IMR-90 (cell line): ENCODE results near the gene FOXI1. TPM values are rescaled to one million over a fixed set of nuclear protein-coding genes. Genes with fewer than 3 reads are reported as not detected.

Source experiments
- ATAC-seq: fragments of 200-7000 bp; cut with Tn5 transposase; 2 replicates; pipeline ENCODE4 v1.9.1; 2020; ENCODE audit warnings: low read depth, mild to moderate bottlenecking, moderate library complexity
- BruUV-seq: library from RNA; stranded (reverse); fragments of 400-500 nt; replicated peaks from 2 replicates; lab custom pipeline; 2021; lab: Mats Ljungman, UMichigan
- CTCF ChIA-PET: fragments of 300-600 bp; formaldehyde crosslinking; extraction: SDS; loops from one replicate; lab custom pipeline; 2021; ENCODE audit warnings: antibody characterized with exemption; lab: Yijun Ruan, JAX
- POLR2A ChIA-PET: fragments of 300-600 bp; sonication (Branson Sonifier 250); formaldehyde crosslinking; loops from one replicate; lab custom pipeline; 2022; ENCODE audit warnings: antibody characterized with exemption; ENCODE audit not compliant: unreplicated experiment; lab: Charles Lee
- DNase-seq: peaks from one replicate; pipeline ENCODE4 v3.0.0; 2013
- H2AFZ ChIP-seq: replicated peaks from 2 replicates; pipeline ENCODE3; 2013; ENCODE audit warnings: low read length, mild to moderate bottlenecking; ENCODE audit not compliant: poor library complexity
- H2AK5ac ChIP-seq: 2 replicates; pipeline ENCODE4 v1.6.1; 2013; ENCODE audit warnings: low read depth, low read length, inconsistent platforms
- H2AK9ac ChIP-seq: replicated peaks from 2 replicates; pipeline ENCODE3; 2013; ENCODE audit warnings: mild to moderate bottlenecking, low read depth, low read length, moderate library complexity; ENCODE audit not compliant: poor library complexity
- H2BK120ac ChIP-seq: 2 replicates; pipeline ENCODE4 v1.6.1; 2013; ENCODE audit warnings: low read depth, low read length, inconsistent platforms
- H2BK15ac ChIP-seq: 3 replicates; pipeline ENCODE4 v1.6.1; 2013; ENCODE audit warnings: low read depth, low read length, inconsistent platforms
- H2BK20ac ChIP-seq: 2 replicates; pipeline ENCODE4 v1.6.1; 2013; ENCODE audit warnings: low read depth, mild to moderate bottlenecking, inconsistent platforms, low read length, moderate library complexity
- H2BK5ac ChIP-seq: 2 replicates; pipeline ENCODE4 v1.6.1; 2013; ENCODE audit warnings: mild to moderate bottlenecking, low read depth, low read length, inconsistent platforms; ENCODE audit not compliant: poor library complexity, severe bottlenecking
- H3K14ac ChIP-seq: replicated peaks from 2 replicates; pipeline ENCODE4 v1.6.1; 2013; ENCODE audit warnings: low read depth, low read length, inconsistent platforms
- H3K18ac ChIP-seq: 2 replicates; pipeline ENCODE4 v1.6.1; 2013; ENCODE audit warnings: low read depth, low read length, control low read depth
- H3K23ac ChIP-seq: 2 replicates; pipeline ENCODE4 v1.6.1; 2013; ENCODE audit warnings: low read depth, low read length, inconsistent platforms
- H3K27ac ChIP-seq: 2 replicates; pipeline ENCODE4 v1.5.1; 2013; ENCODE audit warnings: mild to moderate bottlenecking, control low read depth, low read length; ENCODE audit not compliant: insufficient read depth
- H3K27me3 ChIP-seq: 2 replicates; pipeline ENCODE4 v1.6.1; 2013; ENCODE audit warnings: low read length; ENCODE audit not compliant: control insufficient read depth, insufficient read depth
- H3K36me3 ChIP-seq: 2 replicates; pipeline ENCODE4 v1.6.1; 2013; ENCODE audit warnings: low read length, mixed read lengths; ENCODE audit not compliant: control insufficient read depth, insufficient read depth
- H3K4ac ChIP-seq: 2 replicates; pipeline ENCODE4 v1.6.1; 2013; ENCODE audit warnings: low read depth, low read length, inconsistent platforms
- H3K4me1 ChIP-seq: 2 replicates; pipeline ENCODE4 v1.6.1; 2013; ENCODE audit warnings: low read length, mixed read lengths; ENCODE audit not compliant: control insufficient read depth, insufficient read depth
- H3K4me2 ChIP-seq: 2 replicates; pipeline ENCODE4 v1.6.1; 2013; ENCODE audit warnings: low read depth, mild to moderate bottlenecking, control low read depth, low read length, moderate library complexity
- H3K4me3 ChIP-seq: 2 replicates; pipeline ENCODE4 v1.5.1; 2013; ENCODE audit warnings: low read depth, mild to moderate bottlenecking, control low read depth, low read length, moderate library complexity; ENCODE audit not compliant: insufficient read depth
- H3K56ac ChIP-seq: 2 replicates; pipeline ENCODE4 v1.6.1; 2013; ENCODE audit warnings: low read length, inconsistent platforms; ENCODE audit not compliant: insufficient read depth; ENCODE audit errors: extremely low read depth
- H3K79me1 ChIP-seq, 2 experiments: 2 replicates each; pipeline ENCODE4 v1.6.1; 2013; ENCODE audit warnings: low read length in 2 of 2, inconsistent platforms in 1 of 2, low read depth in 1 of 2
- H3K9ac ChIP-seq: 2 replicates; pipeline ENCODE4 v1.6.1; 2013; ENCODE audit warnings: low read depth, low read length, control low read depth
- H3K9me1 ChIP-seq: 2 replicates; pipeline ENCODE4 v1.6.1; 2013; ENCODE audit warnings: low read length, inconsistent platforms; ENCODE audit not compliant: insufficient read depth
- H3K9me3 ChIP-seq: 2 replicates; pipeline ENCODE4 v1.6.1; 2013; ENCODE audit warnings: low read length; ENCODE audit not compliant: control insufficient read depth, insufficient read depth
- H4K20me1 ChIP-seq: 2 replicates; pipeline ENCODE4 v1.6.1; 2013; ENCODE audit warnings: low read length, inconsistent platforms; ENCODE audit not compliant: insufficient read depth
- H4K5ac ChIP-seq: 2 replicates; pipeline ENCODE4 v1.6.1; 2013; ENCODE audit warnings: mild to moderate bottlenecking, low read depth, low read length, control low read depth
- H4K8ac ChIP-seq, 2 experiments: 2 replicates each; pipeline ENCODE4 v1.6.1; 2013; ENCODE audit warnings: low read depth in 2 of 2, low read length in 2 of 2, control low read depth in 1 of 2, inconsistent platforms in 1 of 2
- H4K91ac ChIP-seq: 2 replicates; pipeline ENCODE4 v1.6.1; 2013; ENCODE audit warnings: low read depth, low read length, inconsistent platforms; ENCODE audit not compliant: insufficient read depth
- BHLHE40 ChIP-seq: fragments of 150-350 bp; IDR thresholded peaks from 2 replicates; pipeline ENCODE4 v1.6.1; 2016; ENCODE audit warnings: mild to moderate bottlenecking, low read depth, low read length
- CEBPB ChIP-seq: IDR thresholded peaks from 2 replicates; pipeline ENCODE4 v1.6.1; 2012; ENCODE audit warnings: low read depth, low read length, improper control_type of control experiment
- CHD1 ChIP-seq: IDR thresholded peaks from 2 replicates; pipeline ENCODE4 v1.6.1; 2012; ENCODE audit warnings: low read depth, low read length, improper control_type of control experiment
- FOS ChIP-seq: fragments of 150-350 bp; IDR thresholded peaks from 2 replicates; pipeline ENCODE4 v1.6.1; 2016; ENCODE audit warnings: low read depth, low read length
- MAFK ChIP-seq: IDR thresholded peaks from 2 replicates; pipeline ENCODE4 v1.6.1; 2012; ENCODE audit warnings: low read depth, low read length, improper control_type of control experiment
- MAZ ChIP-seq: IDR thresholded peaks from 2 replicates; pipeline ENCODE4 v1.6.1; 2012; ENCODE audit warnings: low read depth, mild to moderate bottlenecking, low read length, improper control_type of control experiment, moderate library complexity, borderline replicate concordance
- MXI1 ChIP-seq: IDR thresholded peaks from 2 replicates; pipeline ENCODE4 v1.6.1; 2012; ENCODE audit warnings: low read depth, mild to moderate bottlenecking, low read length, moderate library complexity, borderline replicate concordance
- NFE2L2 ChIP-seq: fragments of 150-350 bp; IDR thresholded peaks from 2 replicates; pipeline ENCODE4 v1.6.1; 2016; ENCODE audit warnings: low read depth, mild to moderate bottlenecking, low read length
- POLR2A ChIP-seq: IDR thresholded peaks from 2 replicates; pipeline ENCODE4 v1.6.1; 2012; ENCODE audit warnings: mild to moderate bottlenecking, low read depth, low read length
- RAD21 ChIP-seq: IDR thresholded peaks from 2 replicates; pipeline ENCODE4 v1.6.1; 2012; ENCODE audit warnings: low read length, improper control_type of control experiment
- RCOR1 ChIP-seq: IDR thresholded peaks from 2 replicates; pipeline ENCODE4 v1.6.1; 2012; ENCODE audit warnings: mild to moderate bottlenecking, low read length, improper control_type of control experiment; ENCODE audit not compliant: insufficient replicate concordance
- RFX5 ChIP-seq: IDR thresholded peaks from 2 replicates; pipeline ENCODE4 v1.8.0; 2012; ENCODE audit warnings: low read depth, mild to moderate bottlenecking, low read length, moderate library complexity
- SMC3 ChIP-seq: fragments of 150-350 bp; IDR thresholded peaks from 2 replicates; pipeline ENCODE4 v1.6.1; 2016; ENCODE audit warnings: low read depth, mild to moderate bottlenecking, antibody characterized with exemption, low read length, moderate library complexity
- WGBS, 2 experiments: methylation state at CpG; one replicate each; pipeline versions ENCODE4 v1.1.5 to v1.1.7; 2013; ENCODE audit warnings: missing lambda C conversion rate in 2 of 2; ENCODE audit not compliant: insufficient read length in 1 of 2; ENCODE audit errors: extremely low coverage in 2 of 2; 5-methylcytosine and 5-hydroxymethylcytosine counted together
- dilution Hi-C: fragments of 300-500 bp; cut with HindIII; formaldehyde crosslinking; loops from one replicate; pipeline ENCODE4 v1.14.3; 2018; ENCODE audit warnings: low sequenced_read_pairs; ENCODE audit not compliant: unreplicated experiment
- in situ Hi-C: fragments of 300-500 bp; cut with MboI; formaldehyde crosslinking; loops from 3 replicates; pipeline ENCODE4 v1.14.3; 2019; ENCODE audit warnings: low sequenced_read_pairs, inconsistent platforms, mixed read lengths
- intact Hi-C: fragments of 100-400 bp; cut with micrococcal nuclease; formaldehyde crosslinking; loops from 2 replicates; pipeline ENCODE4 v1.10.0; 2022
- polyA plus RNA-seq, 3 experiments: library from polyadenylated mRNA; depleted of rRNA; stranded (reverse); fragments of >200 nt; gene quantifications; 2 replicates each; pipeline ENCODE4 v1.2.3, GENCODE V29; 2012; ENCODE audit warnings: low replicate concordance in 1 of 3
- total RNA-seq: library from RNA; depleted of rRNA; stranded (reverse); fragments of >200 nt; gene quantifications from 2 replicates; pipeline ENCODE4 v1.2.3, GENCODE V29; 2012
- TF ChIP-seq, protein P1 (sequence below): fragments of 150-350 bp; IDR thresholded peaks from 2 replicates; pipeline ENCODE4 v1.6.1; 2017; ENCODE audit warnings: mild to moderate bottlenecking, antibody characterized with exemption, low read length, low read depth
- TF ChIP-seq, protein P2 (sequence below): fragments of 150-350 bp; IDR thresholded peaks from 2 replicates; pipeline ENCODE4 v1.6.1; 2016; ENCODE audit warnings: low read depth, mild to moderate bottlenecking, low read length, moderate library complexity, borderline replicate concordance
- TF ChIP-seq, protein P3 (sequence below): conservative IDR thresholded peaks from 2 replicates; pipeline ENCODE4 v1.5.1; 2012; ENCODE audit warnings: mild to moderate bottlenecking, low read depth, low read length, improper control_type of control experiment

The FOXI1 gene
- total and polyA plus RNA-seq, 2 of the 4 experiments (the other 2 are of a cell fraction), result not detected

DNA sequence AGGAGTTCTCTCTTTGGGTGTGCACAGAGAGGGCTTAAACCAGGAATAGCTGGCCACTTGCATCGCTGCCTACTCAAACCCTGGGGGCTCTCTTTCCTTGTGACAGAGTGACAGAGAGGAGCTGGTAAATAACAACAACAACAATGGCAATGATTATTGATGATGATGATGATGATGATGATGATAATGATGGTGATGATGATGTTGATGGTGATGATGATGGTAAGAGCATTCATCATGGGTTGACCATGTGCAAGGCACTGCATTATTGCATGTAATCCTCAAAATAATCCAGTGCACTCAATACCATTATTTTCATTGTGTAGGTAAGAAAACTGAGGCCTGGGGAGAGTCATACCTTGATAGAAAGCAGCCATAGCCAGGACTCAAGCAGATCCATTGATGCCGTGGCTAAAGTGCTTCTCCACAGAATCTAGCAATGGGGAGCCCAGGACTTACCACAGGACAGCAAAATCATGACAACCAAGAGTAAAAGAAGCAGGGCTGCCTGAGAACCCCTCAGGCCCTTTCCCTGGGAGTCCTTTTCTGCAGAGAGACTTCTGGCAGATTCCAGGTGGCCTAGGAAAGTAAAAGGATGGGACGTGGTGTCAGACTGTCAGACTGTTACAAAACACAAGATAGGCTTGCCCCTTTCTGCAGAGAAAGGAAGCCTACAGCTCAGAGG lies 4.8 kb downstream of the FOXI1 start:
- POLR2A ChIA-PET, result no interaction called here
- H3K4me2 ChIP-seq, result no peak overlapping the region
- H3K4me1 ChIP-seq, result no peaks in the 10 kb centered on the region
- intact Hi-C loops (no loop called here), dilution Hi-C loops (no loop called here), in situ Hi-C loops (no loop called here)
- no peaks in the 10 kb centered on the region for H3K79me1 ChIP-seq
- H3K14ac ChIP-seq, result no peak overlapping the region
- DNase-seq, result no peak
- no peak overlapping the region for H3K56ac ChIP-seq
- H3K23ac ChIP-seq, result no peak overlapping the region
- H3K9ac ChIP-seq, result no peak overlapping the region
- no peaks in the 10 kb centered on the region for H3K36me3 ChIP-seq
- H3K4ac ChIP-seq, result no peak overlapping the region
- no peaks in the 10 kb centered on the region for H4K20me1 ChIP-seq
- WGBS, 2 experiments, result 67% methylated on average over 1 of the region's 3 CpGs; no CpG with 5 or more reads in 1 of the 2 experiments
- no peak overlapping the region for H2AK9ac ChIP-seq
- no peaks in the 10 kb centered on the region for H3K9me1 ChIP-seq
- no peak overlapping the region for H2AK5ac ChIP-seq
- no peak overlapping the region for H3K18ac ChIP-seq
- H4K5ac ChIP-seq, result no peak overlapping the region
- BruUV-seq, result no TSS peak
- no peak overlapping the region for H2AFZ ChIP-seq
- no peak overlapping the region for H2BK120ac ChIP-seq
- H4K8ac ChIP-seq, result no peak overlapping the region
- no peak overlapping the region for H2BK20ac ChIP-seq
- TF ChIP-seq RFX5 (no peak), RCOR1 (no peak), MAFK (no peak), POLR2A (no peak), SMC3 (no peak), CHD1 (no peak), FOS (no peak), NFE2L2 (no peak), CEBPB (no peak), MXI1 (no peak), RAD21 (no peak), MAZ (no peak), BHLHE40 (no peak)
- TF ChIP-seq, protein P1, sequence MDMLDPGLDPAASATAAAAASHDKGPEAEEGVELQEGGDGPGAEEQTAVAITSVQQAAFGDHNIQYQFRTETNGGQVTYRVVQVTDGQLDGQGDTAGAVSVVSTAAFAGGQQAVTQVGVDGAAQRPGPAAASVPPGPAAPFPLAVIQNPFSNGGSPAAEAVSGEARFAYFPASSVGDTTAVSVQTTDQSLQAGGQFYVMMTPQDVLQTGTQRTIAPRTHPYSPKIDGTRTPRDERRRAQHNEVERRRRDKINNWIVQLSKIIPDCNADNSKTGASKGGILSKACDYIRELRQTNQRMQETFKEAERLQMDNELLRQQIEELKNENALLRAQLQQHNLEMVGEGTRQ, result no peak
- TF ChIP-seq, protein P2, sequence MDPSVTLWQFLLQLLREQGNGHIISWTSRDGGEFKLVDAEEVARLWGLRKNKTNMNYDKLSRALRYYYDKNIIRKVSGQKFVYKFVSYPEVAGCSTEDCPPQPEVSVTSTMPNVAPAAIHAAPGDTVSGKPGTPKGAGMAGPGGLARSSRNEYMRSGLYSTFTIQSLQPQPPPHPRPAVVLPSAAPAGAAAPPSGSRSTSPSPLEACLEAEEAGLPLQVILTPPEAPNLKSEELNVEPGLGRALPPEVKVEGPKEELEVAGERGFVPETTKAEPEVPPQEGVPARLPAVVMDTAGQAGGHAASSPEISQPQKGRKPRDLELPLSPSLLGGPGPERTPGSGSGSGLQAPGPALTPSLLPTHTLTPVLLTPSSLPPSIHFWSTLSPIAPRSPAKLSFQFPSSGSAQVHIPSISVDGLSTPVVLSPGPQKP, result no peak
- TF ChIP-seq, protein P3, sequence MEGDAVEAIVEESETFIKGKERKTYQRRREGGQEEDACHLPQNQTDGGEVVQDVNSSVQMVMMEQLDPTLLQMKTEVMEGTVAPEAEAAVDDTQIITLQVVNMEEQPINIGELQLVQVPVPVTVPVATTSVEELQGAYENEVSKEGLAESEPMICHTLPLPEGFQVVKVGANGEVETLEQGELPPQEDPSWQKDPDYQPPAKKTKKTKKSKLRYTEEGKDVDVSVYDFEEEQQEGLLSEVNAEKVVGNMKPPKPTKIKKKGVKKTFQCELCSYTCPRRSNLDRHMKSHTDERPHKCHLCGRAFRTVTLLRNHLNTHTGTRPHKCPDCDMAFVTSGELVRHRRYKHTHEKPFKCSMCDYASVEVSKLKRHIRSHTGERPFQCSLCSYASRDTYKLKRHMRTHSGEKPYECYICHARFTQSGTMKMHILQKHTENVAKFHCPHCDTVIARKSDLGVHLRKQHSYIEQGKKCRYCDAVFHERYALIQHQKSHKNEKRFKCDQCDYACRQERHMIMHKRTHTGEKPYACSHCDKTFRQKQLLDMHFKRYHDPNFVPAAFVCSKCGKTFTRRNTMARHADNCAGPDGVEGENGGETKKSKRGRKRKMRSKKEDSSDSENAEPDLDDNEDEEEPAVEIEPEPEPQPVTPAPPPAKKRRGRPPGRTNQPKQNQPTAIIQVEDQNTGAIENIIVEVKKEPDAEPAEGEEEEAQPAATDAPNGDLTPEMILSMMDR, result no peak
- ATAC-seq, result no peak
- H4K91ac ChIP-seq, result no peak overlapping the region
- H3K27ac ChIP-seq, result no peak overlapping the region
- no peak overlapping the region for H3K4me3 ChIP-seq
- no peak overlapping the region for H2BK15ac ChIP-seq
- no peaks in the 10 kb centered on the region for H3K9me3 ChIP-seq
- H3K27me3 ChIP-seq, result no peaks in the 10 kb centered on the region; the same call in 1 of the 2 replicates
- H2BK5ac ChIP-seq, result no peak overlapping the region
- CTCF ChIA-PET, result no interaction called here
